GM19035 (cell line): ENCODE data around the gene THOP1.

Source experiments
- ATAC-seq: cut with Tn5 transposase; IDR thresholded peaks from one replicate; pipeline ENCODE4 v1.9.1; 2021; ENCODE audit not compliant: unreplicated experiment

Gene THOP1

DNA sequence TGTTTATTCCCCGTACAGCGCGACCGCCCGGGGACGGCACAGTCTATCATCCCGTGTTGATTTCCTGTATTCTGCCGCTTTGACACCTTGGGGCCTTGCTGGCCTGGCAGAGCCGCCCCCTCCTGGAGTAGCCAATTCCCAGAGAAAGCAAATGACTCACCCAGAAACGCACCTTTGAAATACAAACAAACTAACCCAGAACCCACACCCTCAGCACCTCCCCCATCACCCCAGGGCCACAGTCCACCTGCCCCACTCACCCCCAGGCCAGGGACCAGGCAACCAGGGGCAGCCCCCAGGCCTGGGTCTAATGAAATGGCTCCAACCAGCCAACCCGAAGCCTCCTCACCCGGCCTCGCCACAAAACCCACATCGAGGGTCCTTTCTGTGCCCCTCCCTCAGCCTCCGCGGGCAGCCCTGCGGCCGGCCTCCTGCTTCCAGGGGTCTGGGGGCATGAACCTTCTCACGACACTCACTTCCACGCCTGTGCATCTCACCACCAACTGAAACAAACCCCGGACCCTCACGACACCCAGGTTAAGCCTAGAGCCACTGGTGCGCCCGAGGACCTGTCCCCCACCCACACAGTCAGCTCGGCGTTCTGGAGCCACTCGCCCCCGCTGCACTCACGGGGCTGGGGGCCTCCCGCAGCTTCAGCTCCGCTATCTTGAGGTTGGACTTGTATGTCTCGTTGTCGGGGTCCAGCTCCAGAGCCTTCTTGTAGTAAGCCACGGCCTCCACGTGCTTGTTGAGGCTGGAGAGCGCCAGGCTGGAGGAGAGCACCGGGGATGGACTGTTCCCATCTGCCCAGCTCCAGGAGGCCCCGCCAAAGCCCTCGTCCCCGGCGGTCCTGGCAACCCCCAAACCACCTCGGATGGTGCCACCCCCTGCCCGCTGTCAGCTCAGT, 23.2 kb upstream of the THOP1 start:
- ATAC-seq: no peak

DNA sequence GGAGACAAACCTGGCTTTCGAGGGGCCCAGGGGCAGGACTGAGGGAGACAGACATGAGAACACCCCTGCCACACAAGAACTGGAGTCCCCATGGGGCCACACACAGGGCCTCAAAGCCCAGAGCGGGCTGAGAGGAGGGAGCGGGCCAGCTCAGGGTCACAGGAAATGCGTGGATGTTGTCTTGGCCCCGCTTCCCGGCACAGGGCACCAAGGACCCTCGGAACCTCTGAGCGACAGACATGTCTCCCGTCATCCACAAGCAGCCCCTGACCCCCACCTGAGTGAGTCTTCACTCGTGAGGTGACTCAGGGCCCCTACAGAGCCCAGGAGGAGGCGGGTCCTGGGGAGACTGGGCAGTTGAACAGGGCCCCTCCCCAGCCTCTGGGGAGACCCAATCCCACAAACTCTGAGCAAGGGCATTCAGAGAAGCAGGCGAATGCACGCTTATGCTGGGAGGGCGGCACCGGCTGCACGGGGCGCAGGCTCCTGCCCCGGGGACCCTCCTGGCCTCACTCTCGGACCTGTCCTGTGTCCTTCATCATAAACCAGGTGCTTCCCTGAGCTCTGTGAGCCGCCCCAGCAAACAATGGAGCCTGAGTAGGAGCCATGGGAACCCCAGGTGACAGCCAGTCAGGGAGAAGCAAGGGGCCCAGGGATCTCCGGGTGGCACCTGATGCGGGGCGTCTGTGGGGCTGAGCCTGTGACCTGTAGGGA, 22.4 kb upstream of the THOP1 start:
- ATAC-seq: no peak

DNA sequence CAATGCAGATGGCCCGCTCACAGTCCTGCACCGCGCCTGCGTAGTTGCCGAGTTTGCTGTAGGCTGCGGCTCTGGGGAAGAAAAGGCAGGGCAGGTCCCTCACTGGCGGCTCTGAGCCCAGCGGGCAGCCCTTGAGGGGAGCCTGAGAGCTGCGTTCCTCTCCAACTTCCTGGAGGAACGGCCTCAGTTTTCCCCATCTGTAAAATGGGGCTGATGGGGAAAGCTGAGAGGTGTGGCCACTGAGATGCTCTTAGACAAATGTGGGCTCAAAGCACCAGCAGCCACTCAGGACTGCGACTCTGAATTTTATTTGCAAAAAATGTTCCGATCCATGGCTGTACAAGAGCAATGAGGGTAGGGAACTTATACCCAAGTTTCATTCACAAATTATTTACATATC, 21.6 kb upstream of the THOP1 start:
- no peak for ATAC-seq

DNA sequence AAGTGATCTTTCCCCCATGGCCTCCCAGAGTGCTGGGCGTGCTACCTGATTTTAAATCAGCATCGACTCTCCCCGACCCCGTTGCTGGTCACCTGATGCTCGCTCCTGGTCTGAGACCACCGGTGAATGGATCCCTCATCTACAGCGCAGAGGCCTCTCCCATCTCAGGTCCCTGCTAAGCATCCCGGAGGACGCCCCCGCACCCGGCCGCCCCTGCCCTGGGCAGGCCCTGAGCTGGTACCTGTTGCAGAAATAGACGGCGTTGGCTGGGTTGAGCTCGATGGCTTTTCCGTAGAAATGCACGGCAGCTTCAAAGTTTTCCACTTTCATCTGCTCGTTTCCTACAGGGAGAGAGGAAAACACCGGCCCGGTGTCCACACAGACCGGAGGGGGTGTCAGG, 20.4 kb upstream of the THOP1 start:
- no peak for ATAC-seq

DNA sequence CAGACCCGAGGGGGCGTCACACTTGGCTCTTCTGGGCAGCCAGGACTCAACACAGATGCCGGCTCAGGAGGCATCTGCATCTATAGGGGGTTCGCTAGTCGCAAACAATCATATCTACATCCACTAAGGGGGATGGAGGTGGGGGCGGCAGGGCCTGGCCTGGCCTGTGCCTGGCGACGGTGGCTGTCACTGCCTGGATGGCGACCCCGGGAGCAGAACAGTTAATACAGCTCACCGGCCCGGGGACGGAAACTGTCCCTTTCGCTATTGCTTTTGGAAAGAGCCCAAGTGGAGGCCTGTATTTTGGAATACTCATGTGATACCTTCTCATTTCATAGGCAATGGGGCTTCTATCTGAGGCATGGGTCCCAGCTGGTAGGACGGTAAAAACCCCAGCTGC, 19.9 kb upstream of the THOP1 start:
- no peak for ATAC-seq

DNA sequence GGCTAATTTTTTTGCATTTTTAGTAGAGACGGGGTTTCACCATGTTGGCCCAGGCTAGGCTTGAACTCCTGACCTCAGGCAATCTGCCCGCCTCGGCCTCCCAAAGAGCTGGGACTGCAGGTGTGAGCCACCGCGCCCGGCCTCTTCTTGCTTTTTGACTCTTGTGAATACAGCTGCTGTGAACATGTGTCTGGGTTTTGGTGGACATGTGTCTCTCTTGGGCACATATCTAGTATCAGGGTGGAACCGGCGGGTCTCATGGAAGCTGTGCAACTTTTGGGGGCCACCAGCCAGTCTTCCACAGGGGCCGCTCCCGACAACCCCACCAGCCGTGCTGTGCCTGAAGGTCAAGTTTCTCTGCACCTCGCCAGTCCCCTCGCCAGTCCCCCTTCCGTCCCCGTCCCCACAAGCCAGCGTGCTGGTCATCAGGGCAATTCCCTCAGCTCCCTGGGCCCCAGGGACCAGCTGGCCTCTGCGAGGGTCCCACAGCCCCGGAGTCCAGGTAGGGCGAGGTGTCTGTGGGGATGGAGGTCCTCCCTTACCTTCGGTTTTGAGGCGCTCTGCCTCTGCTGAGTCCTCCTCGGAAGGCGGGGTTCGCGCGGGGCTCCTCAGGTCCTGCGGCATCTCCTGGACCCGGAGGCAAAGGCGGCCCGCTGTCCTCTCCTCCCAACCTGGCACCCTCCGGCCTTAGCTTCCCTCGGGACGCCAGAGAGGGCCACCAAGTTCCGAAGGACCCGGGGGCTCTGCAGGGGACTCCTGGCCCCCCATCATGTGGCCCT, 18.5 kb upstream of the THOP1 start:
- no peak for ATAC-seq

DNA sequence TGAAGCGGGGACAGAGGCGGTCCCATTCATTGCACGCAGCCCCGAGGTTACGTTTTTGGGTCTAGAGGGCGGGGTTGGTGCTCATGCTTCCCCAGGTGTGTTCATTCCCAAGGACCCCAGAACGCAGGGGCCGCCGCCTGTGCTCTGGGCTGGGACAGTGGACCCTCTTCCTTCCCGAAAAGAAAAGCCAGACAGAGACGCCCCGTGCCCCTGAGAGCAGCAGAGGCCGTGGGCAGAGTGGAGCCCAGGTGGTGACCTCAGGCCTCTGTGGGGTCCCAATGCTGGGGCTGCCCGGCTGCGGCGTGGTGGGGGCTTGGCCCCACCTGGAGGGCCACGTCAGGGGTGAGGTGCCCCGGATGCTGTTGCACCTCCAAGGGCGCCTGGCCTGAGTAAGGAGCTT, 17.6 kb upstream of the THOP1 start:
- no peak for ATAC-seq

DNA sequence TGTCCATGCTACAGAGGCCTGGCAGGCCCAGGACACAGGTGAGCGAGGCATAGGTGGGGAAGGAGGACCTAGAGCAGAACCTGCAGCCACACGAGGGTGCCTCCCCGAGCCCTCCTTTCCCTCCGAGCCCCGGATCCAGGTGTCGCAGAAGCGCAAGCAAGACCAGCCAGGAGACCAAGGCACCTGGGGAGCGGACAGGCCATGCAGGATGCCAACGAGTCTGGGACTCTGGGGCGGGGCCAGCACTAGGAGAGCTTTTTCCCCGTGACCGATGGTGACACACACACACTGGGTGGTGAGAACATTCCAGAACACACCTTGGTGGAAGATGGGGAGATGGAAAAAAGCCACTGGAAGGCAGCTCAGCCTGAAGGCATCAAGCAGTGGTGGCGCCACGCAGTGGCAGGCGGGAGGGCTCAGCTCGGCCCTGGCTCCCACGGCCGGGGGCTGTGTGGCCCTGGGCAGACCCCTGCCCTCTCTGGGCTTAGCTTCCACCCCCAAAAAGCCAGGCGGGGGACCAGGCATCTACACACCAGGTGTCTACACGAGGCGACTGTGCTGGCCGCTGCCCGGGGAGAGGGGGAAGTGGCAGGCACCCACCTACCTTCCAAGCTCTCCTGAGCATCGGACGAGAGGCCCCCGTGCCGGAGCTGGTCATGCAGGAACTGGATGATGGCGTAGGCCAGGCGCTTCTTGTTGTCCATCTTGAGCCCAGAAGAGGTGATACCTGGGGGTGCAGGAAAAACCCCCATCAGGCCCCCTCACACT, 16.8 kb upstream of the THOP1 start:
- ATAC-seq: no peak

DNA sequence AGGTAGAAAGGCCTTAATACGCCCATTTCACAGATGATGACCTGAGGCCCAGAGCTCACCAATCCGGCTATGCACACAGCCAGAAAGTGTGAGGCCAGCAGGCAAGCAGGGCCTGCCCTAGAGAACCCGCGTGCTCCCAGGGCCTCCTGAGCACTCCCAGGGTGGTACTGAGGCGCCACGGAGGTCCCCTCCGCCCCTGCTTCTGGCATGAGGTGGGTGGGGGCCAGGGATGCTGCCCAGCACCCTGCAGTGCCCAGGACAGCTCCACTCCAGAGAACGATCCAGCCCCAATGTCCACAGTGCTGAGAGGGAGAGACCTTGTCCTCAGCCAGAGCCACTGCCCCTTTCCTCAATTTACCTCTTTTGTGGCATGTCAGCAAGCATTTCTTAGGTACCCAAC, 16.1 kb upstream of the THOP1 start:
- no peak for ATAC-seq

DNA sequence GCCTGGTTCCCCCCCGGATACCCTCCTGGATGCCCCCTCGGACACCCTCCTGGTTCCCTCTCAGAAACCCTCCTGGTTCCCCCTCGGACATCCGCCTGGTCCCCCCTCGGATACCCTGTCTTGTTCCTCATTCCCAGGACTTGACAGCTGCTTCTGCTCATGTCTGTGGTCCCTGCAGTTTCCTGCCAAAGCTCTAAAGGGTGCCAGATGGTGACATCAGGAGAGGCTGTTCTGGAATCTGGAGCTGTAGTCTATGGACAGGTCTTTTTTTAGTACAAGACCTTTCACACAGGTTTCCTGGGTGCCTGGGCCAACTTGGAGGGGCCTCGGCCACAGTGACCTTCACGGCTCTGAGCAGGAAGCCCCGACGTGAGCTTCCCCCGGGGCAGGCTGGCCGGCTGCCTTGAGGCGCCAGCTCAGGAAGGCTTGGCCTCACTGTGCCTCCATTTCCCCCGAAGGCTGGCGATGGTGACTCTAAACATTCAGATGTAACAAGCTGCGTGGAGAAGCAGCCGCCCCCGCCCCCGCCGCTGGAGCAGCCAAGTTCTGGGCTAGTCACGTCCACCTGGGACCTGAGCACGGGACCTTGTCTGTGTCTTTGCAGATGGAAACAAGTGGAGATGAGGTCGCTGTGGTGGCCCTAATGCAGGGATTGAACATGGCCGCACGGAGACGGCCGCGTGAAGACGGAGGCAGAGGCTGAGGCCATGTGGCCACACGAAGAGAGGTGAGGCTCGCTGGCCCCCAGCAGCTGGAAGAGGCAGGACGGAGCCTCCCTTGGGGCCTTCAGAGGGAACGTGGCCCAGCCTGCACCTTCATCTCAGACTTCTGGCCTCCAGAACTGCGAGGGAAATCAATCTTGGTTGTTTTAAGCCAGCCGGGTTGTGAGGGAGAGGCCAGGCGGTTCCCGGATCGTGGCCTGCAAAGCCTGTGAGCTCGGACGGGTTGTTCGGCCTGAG, 15.0 kb upstream of the THOP1 start:
- ATAC-seq: no peak

DNA sequence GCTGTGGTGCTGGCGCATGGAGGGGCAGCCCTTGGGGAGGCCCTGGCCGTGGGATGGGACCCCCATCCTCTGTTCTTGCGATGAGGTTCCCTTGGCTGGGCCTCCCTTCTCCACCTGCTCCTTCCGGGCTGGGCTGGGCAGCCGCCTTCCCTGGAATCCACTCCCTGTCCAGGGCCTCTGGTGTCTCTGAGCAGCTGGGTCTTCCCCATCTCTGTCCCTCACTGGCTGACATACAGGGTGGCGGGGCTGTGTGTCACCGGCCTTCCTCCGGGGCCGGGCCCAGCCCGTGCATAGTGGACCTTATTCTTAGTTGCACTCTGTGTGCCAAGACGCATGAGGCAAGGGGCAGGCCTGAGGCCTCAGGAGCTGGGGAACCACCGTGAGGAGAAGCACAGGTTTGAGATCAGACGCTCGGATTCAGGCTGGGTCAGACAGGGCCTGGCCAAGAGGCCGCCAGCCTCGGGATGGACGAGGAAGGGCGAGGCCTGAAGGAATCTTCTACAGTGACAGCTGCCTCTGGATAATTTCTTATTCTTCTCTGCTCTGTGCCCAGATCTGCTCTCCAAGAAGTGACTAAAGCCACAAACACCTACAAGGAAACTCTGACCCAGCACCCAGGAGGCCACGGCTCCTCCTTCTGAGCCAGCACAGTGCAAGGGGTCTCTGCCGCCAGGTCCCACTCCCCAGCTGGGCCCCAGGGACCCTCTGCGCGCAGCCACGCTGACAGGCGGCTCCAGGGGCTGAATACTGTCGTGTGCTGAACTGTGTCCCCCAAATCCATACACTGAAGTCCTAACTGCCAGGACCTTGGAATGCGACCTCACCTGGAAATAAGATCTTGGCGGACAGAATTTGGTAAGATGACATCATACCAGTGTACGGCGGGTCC, 13.3 kb upstream of the THOP1 start:
- ATAC-seq: no peak

DNA sequence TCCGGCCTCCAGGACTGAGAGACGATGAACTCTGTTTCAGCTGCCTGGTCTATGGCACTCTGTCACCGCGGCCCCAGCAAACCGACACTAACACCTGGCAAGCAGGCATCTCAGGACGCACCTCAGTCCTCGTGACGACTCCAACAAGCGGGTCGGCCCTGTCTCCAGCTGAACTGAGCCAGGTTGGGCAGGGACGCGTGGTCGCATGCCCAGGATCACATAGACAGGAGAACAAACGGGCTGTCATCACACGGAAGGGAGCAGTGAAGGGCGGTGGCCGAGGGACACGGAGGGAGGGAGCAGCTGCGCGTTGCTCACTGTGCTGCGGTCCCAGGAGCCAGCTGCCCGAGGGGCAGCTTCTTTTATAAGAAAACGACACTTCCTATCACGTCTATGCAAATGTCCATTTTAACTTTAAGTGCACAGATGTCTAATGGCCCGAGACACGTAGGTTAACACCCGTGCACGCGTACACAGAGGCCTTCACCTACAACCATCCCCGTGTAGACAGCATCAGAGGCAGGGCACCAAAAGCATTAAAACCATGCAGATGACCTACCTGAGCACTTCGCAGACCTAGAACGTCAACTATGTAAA, 11.1 kb upstream of the THOP1 start:
- no peak for ATAC-seq

DNA sequence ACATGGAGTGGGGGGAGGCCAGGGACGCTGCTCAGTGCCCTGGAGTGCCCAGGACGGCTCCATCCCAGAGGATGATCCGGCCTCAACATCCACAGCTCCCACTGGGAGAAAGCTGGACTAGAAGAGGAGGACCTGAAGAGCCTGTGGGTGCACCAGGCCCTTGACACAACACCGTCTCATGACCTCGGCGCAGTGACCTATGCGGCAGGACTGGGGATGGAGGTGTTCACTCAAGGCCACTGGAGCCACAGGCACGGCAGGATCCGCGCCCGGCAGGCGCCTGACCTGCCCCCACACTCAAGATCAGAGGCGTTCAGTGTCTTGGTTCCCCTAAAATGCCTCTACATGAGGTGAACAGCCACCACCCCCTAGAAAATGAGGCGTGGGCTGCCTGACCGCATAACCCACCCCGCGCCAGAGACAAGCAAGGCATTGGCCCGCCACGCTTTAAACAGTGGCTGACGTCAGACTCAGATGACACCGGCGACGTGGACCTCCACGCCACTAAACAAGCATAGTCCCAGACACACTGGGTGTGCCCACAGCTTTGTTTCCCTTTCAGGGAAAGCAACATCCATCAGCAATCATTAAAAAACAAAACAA, 10.2 kb upstream of the THOP1 start:
- no peak for ATAC-seq

DNA sequence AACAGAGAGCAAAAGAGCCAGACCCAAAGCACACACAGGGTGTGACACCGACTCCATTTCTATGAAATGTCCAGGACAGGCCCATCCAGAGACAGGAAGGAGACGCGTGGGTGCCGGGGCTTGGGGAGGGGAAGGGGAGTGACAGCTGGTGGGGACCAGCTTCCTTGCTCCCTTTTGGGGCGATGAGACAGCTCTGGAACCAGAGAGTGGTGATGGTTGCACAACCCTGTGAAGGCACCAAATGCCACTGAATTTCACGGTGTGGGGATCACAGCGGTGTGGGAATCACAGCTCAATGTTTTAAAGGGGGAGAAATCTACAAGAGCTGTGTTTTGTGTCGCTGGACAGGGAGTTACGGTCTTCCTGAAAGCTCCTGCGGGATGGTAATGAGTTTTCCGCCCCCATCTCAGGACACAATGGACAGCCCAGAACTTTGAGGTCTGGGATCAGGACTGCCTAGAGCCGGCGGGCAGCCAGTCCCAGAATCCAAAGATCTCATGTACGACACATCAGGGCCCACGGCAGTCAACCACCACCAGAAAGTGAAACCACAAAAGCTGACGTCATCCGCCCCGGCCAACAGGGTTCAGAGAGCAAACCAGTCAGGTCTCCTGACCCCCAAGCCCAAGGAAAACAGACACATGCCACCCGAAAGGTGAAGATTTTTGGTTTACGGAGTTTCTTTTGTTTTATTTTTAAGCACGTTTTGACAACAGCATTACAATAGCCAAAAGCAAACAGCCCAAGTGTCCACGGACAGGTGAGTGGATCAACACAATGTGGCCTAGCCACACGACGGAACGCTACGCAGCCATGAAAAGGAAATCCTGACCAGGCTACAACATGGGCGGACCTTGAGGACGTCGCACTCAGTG, 9.5 kb upstream of the THOP1 start:
- no peak for ATAC-seq

DNA sequence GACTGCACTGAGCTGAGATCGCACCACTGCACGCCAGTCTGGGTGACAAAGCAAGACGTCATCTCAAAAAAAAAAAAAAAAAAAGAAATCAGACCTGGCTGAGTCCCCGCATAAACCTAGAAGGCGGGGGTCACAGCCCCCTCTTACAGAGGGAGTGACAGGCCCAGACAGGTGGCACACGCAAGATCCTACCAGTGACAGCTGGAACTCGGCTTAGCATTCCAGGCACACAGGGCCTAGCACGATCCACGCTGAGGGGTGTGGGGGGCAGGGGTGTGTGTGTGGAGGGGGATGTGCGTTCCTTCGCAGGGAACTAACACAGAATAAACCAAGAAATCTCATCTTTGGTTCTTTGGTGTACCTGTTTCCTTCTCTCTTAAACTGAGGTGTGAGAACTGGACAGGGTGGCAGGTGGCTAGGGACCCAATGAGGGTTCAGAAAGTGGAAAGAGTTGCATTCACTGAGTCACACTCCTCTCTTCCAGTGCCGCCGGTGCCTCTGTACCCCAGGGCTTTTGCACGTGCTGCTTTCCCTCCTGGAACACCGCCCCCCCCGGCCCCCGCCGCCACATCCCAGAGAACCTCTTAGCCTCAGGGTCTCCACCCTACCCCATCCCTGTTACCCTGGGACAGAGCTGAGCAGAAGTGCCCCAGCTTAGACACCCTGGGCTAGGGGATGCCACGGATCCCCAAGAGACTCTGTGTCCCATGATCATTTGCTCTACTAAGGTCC, 7.2 kb upstream of the THOP1 start:
- no peak for ATAC-seq

DNA sequence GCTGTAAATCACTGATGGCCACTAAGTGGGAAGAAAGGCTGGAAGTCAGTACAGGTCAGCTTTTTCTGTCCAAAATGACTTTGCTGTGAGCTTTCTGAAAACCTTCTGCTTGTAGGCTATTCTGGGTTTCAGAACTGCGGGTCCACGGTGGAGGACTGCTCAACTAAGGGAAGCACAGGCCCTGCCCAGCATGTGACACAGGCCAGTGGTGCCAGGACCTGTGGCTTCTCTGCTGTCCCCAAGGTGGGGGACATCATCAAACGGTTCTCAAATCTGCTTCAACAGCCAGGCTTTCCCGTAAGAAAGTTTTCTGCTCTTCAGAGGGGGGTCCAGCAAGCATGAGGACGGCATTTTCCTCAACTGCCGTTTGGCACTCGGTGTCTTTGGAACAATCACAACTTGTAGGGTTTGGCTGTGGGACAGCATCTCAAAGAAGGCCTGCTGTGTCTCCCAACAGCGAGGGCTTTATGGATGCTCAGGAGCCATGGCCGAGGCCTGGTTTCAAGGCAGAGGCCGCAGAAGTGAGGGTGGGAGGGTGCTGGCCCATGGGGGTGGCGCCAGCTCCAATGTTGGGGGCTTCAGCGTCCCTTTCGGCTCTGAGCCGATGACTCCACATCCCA, 6.1 kb upstream of the THOP1 start:
- ATAC-seq: no peak
